GM21723 (cell line): ENCODE data around the gene CSNK2A3.
"Not testable (repeated sequence)": the region's sequence is repeated elsewhere in the genome, so short reads cannot be mapped to it uniquely, and the experiment has no call there.

Source experiments
- ATAC-seq: cut with Tn5 transposase; IDR thresholded peaks from one replicate; pipeline ENCODE4 v1.9.1; 2021; ENCODE audit warnings: mild to moderate bottlenecking, moderate library complexity; ENCODE audit not compliant: unreplicated experiment

Gene CSNK2A3

GRCh38 chr11:11380340-11380739 lies 27.3 kb upstream of the CSNK2A3 start:
- no peak for ATAC-seq

DNA sequence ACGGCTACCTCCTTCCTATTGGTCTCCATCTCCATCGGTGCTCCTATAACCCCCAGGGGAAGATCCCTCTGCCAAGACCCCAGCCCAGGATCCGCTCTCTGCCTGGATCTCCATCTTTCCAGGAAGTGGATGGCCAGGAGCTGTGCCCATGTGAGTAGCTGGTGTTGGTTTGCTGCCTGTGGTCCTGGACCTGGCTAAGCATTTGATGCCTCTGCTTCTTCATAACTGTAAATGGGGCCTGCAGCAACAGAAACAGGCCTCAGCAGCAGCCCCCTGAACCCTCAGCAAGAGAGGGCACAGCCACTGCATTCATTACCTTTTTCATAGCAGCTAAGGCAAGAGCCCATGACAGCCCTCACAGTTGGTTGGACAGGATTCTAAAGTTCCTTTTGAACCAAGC lies 26.6 kb upstream of the CSNK2A3 start:
- no peak for ATAC-seq

- ATAC-seq: no peak
Measured at GRCh38 chr11:11378184-11378940, 25.3 kb upstream of the CSNK2A3 start.

- ATAC-seq: no peak
Measured at GRCh38 chr11:11374358-11375148, 21.5 kb upstream of the CSNK2A3 start.

DNA sequence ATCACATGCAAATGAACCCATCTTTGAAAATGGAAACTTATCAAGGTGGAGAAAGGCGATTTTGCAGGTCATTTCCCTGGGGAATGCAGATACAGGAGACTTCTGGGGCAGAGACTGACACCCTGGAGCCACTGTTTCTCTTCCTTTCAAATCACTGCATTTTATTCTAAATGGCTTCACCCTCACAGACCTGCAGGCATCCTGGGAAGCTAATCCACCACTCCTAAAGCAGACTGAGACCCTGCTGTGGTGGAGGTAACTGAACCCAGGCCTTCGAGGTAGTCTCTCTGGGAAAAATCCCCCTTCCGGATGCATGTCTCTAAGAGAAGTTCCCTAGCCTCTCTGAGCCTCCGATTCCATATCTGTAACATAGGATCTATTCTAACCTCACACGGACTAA lies 20.9 kb upstream of the CSNK2A3 start:
- no peak for ATAC-seq

DNA sequence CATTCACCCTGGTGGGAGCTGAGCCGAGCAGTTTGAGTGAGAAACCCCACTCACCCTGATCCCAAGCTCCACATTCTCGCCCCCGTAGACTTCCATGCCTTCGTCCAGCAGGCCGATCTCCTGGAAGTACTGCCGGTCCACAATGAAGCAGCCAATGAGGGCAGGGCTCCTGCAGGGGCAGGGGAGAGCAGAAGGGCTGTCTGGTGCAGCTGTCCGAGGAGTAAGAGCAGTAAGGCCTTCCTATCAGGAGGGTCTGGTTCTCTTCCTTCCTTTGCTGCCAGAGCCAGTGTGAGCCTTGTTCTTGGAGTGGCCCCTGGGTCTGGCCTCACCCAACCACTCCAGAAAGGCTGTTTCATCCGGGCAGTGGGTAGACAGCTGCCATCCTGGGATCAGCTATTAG lies 19.4 kb upstream of the CSNK2A3 start:
- ATAC-seq: no peak

GRCh38 chr11:11370962-11371303 lies 17.9 kb upstream of the CSNK2A3 start:
- ATAC-seq: no peak

- ATAC-seq: no peak
Measured at GRCh38 chr11:11370255-11370961, 17.4 kb upstream of the CSNK2A3 start.

GRCh38 chr11:11366793-11367192 lies 13.7 kb upstream of the CSNK2A3 start:
- ATAC-seq: no peak

- no peak for ATAC-seq
Measured at GRCh38 chr11:11363674-11364073, 10.6 kb upstream of the CSNK2A3 start.

GRCh38 chr11:11359611-11360010 lies 6.6 kb upstream of the CSNK2A3 start:
- ATAC-seq: no peak

- no peak for ATAC-seq
Measured at GRCh38 chr11:11356842-11357241, 3.8 kb upstream of the CSNK2A3 start.

GRCh38 chr11:11351851-11352250 lies 1.2 kb downstream of the CSNK2A3 start:
- not testable (repeated sequence) for ATAC-seq

GRCh38 chr11:11351042-11351586 lies 1.9 kb downstream of the CSNK2A3 start:
- no peak for ATAC-seq

DNA sequence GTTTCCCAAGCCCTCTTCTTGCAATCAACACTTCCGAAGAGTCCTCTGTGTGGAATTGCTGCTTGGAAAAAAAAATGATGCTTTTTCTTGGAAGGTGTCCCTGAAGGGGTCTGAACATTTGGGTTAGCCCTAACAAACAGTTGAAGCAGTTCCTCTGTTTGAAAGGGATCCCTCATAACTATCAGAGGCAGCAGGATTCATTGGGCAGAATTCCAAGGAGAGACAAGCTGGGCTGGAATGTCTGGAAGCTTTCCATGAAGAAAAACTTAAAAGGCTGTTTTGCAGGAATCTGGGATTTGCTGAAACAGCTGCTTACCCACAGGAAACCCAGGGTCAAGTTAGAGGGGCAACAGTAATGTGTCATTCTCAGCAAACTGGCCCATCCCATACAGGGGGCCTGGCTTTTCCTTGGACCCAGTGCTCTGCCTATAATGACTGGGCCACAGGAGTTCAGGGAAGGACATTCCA lies 3.1 kb downstream of the CSNK2A3 start:
- ATAC-seq: no peak

DNA sequence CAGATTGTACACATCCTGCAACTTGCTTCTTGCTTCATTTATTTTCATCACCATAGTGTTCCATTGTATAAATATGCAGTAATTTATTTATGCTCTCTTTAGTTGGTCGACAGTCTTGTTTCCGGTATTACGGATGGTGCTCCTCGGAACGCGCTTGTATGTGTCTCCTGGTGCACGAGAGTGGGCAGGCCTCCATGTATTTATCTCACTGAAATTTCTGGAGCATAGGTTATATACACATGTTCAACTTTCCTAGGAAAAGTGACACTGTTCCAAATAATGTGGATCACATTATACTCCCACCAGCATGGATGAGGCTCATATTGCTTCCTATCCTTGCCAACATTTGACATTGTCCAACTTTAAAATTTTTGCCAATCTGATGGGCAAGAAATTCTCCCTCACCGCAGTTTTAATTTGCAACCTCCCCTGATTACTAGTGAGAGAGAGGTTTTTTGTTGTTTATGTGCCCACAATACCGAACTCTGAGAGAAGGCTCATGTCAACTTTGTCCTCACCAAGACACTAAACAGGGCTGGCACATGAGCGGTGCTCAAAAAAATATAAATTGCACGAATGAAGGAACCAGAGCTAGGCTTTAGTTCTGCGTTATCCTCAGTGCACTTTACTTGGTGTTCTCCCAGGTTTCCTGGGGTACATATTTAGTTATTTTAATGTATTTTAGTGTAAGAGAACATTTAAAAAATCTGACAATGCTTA lies 3.8 kb downstream of the CSNK2A3 start:
- no peak for ATAC-seq

GRCh38 chr11:11348303-11348702 lies 4.7 kb downstream of the CSNK2A3 start:
- ATAC-seq: no peak

DNA sequence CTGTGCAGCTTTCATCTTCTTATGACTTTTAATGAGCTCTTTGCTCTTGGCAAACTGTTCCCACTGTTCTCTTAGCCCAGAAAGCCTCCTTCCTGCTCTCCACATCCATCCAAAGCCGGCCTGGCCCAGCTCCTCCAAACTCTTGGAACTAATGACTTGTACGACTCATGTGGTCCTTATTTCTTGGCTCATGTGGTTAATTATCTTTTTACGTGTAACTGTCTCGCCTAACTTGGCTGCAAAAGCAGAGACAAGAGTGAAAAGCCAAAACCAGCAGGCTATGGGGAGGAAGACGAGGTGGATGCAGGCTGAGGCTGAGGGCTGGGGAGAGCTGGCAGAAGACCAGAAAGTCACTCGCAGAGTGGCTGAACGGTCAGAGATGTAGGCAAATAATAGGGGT lies 5.5 kb downstream of the CSNK2A3 start:
- ATAC-seq: no peak

DNA sequence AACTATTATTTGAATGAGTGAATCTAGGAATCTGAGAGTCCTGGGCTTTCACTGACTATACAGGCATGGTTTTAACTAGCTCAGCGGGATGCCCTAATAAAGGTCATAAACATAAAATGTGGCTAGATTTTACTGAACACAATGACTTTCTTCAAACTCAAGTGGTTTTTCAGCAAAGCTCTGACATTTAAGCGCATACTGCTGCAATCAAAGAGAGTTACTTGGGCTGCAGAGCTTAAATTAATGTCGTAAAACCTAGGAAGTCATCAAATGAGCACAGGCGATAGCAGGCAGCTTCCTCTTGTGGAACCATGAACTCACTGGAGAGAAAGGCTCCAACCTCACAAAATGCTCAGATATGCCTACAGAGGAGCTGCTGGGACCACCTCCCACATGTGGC lies 6.7 kb downstream of the CSNK2A3 start:
- no peak for ATAC-seq

GRCh38 chr11:11345099-11345498 lies 8.0 kb downstream of the CSNK2A3 start:
- ATAC-seq: no peak

- no peak for ATAC-seq
Measured at GRCh38 chr11:11344045-11344444, 9.0 kb downstream of the CSNK2A3 start.
